PFSK-1 (cell line): ENCODE data around the gene TPRA1.

Experiments
- POLR2AphosphoS5 ChIP-seq: IDR thresholded peaks from 2 replicates; pipeline ENCODE4 v1.6.1; 2012; ENCODE audit warnings: low read depth, mild to moderate bottlenecking, control low read depth, low read length, moderate library complexity
- TAF1 ChIP-seq: IDR thresholded peaks from 2 replicates; pipeline ENCODE4 v1.6.1; 2012; ENCODE audit warnings: low read length, control low read depth, borderline replicate concordance; ENCODE audit not compliant: insufficient read depth

GRCh38 chr3:127584734-127585133 lies 5.8 kb downstream of the TPRA1 start:
- no peak for TF ChIP-seq TAF1
- TF ChIP-seq POLR2AphosphoS5 = no peak
